Stimulated activated CD8-positive, alpha-beta memory T cell treated with anti-CD3 and anti-CD28 coated beads, Interleukin-4, amount 100 ng/mL, for 24 hours (primary cell): ENCODE measurements around the gene MROH2A.
A peak's percentile ranks its signal among the peaks of the same experiment; 100 is the strongest.

Source experiments
- DNase-seq: peaks from one replicate; pipeline ENCODE4 v3.0.0-alpha.2; 2020; ENCODE audit warnings: low read depth

The MROH2A gene

DNA sequence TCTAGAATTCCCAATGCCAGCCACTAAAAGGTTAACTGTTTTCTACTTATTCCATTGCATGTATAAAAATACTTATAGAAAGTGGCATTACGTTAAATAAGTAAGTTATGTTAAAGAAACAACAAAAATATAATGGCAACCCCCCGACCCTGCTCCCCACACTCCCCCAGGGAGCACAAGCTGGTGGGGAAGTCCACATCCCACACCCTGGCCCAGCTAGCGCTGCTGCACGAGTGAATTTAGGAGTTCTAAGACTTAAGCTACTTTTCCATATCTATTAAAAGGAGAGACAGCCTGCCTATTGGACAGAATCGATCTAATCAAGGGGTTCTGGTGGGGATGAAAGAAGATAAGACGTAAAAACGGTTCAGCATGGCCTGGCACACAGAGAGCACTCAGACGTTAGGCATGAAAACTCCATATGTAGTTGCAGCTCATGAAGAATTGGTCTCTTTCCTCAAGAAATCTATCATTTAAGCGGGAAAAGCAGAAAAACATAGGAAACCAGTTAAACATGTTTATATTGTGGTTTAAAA lies 59.6 kb downstream of the MROH2A start:
- no peak for DNase-seq

DNA sequence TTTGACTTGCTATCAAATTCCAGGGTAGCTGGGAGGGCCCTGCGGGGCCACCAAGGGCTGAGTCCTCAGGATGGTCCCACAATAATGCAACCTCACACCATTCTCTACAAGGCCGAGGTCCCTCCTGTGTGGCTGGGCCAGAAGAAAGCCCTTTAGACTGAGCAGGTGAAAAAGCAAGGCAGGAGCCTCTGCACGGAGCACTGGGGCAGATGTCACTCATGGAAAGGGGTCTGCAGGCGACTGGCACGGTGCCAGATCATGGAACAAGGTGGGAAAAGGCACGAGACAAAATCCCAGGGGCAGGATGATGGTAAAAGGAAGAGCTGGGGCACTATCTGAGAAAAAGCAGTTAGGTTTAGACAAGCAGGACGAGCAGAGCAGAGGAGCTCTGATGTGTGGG lies 60.1 kb downstream of the MROH2A start:
- DNase-seq, result no peak

DNA sequence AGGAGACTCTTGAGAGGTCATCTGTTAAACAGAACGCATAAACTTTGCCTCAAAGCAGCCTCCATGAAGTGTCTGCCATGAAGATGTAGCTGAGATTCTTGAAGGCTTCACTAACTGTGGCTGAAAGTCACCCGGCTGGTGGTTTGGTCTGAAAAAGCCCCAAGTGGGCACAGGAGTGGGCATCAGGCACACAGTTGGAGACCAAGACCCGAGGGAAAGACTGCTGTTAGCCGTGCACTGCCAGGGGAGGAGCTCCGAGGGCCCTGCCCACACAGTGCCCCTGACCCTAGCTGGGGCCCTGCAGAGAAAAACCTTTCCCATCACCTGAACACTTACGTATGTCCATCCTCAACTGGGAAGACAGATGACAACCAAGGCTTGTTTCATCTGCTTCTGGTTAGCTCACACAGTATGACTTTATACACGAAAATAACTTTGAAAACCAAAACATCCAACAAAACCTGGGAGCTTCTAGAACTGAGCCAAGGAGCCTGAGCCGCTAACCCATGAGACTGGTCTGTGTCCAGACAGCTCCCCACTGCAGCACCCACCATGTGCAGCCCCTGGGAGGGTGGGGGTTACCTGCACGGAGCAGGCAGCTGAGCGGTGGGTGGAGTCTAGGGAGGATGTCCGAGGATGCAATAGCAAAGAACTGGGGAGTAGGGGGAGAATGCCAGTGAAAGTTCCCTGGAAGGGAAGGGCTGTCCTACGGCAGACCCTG lies 60.8 kb downstream of the MROH2A start:
- no peak for DNase-seq

DNA sequence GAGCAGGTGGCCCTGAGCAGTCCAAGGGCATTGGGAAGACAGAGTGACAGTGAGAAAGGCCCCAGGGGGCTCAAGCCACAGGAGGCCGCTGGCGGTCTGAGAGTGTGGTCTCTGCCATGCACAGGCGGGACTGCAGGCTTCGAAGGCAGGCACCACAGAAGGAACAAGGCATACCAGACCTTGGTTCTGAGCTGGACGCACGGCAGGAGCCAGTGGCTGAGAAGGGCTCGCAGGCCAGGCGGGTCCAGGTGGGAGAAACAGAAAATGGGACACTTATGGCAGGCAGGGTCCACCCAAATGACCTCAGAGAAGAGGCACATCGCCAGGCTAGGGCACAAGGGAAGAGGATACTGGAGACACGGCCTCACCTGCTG lies 61.3 kb downstream of the MROH2A start:
- no peak for DNase-seq

DNA sequence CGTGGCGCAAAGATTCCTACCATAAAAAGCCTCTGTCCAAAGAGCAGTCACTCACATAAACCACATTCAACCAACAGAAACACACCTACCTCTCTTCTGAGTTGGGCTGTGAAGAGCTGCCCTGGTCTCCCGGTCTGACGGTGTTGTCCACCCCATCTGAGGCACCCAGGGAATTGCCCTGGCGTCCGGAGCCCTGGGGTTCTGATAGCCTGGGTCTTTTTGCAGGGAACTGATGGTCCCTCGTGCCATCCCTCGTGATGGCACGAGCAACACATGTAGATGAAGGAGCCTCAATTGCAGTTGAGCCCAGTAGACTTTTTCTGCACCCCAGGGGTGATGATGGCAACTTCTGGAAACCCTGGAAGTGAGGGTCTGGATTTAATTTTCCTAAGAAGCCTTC lies 62.4 kb downstream of the MROH2A start:
- no peak for DNase-seq

DNA sequence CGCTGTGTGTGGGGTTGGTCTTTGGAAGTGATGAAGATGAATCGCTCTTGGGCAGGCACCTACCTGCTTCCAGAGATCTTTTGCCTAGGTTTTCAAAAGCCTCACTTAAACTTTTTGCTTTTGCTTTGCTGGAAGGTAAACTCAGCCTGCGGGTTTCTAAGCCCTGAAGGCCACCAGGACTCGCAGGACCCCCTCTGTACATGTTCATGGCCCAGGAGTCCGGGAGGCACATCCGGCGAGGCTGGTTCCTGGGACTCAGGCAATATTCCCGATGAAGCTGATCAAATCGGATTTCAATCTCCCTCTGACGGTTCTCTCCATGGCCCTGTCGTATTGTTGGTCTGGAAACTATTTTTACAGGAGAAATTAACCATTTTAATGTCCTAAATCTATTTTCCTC lies 63.1 kb downstream of the MROH2A start:
- DNase-seq, result no peak

DNA sequence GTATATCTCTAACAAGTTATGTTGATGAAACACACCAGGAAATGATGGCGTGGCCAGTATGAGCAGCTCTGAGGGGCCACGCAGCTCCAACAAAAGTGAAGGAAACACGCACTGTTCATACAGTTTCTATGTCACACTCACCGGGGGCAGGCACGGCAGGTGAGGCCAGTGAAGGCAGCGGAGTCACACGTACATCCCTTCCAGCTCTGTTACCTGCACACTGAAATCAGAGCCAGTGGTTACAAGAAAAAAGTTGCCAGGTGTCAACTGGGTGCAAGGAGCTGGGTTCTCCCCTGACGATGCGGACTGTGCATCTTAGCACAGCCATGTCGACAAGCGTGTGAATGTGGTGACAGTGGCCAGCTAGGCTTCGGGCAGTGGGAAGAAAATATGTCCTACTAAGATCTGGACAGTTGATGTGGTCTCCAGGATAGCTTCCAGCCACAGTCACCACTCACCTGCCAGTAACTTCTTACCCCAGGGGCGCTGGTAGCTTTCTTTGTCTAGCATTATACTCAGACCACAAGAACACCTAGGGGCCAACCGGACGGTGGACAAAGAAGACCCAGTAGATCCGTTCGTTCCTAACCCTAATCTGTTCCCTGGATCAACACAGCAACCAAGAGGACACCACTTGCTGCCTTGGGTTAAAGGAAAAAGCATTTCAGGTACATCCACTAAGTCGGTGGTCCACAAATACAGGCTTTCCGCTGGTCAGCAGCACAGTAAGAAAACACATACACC lies 66.1 kb downstream of the MROH2A start:
- DNase-seq, result no peak

DNA sequence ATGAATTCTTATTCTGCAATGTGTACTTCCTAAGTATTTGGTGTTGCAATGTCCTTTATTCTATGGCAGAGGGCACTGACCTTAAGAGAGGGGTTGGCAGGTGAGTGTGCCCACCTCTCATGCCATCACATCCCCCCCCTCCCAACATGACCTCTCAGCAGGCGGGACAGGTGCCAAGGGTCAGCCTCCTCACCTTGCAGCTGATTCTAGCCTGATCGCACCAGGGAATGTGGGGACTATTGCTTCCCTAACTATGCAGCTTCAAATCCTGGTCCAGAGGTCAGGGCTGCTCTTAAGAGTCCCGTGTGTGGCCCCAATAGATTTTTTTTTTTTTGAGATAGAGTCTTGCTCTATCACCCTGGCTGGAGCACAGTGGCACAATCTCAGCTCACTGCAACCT lies 66.7 kb downstream of the MROH2A start:
- DNase-seq, result no peak

DNA sequence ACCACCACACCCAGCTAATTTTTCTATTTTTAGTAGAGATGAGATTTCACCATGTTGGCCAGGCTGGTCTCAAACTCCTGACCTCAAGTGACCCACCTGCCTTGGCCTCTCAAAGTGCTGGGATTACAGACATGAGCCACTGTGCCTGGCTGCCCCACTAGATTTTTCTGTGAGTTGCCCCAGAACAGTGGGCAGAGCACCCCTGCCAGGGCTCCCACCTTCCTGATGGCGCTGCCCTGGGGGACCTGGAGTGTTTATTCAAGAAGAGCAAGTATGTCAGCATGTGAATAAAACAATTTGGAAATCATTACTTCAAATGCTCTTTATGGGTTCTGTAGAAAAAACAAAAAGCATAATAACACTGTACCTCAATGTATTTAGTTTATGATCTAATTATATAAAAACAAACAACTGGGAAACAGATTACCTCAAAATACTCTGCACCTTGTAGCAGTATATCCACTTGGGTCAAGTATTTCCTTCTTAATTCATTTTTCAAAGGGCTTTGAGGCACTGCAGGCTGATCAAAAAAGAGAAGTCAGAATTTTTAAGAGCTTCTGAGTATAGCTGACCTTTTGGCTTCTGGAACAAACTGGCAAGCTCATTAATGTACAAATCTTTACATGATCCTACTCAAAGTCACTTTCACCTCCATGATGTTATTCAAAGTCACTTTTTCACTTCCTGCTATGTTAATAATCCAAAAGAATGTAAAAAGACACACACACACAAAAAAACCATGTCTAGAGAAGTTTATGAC lies 67.4 kb downstream of the MROH2A start:
- DNase-seq, result no peak

DNA sequence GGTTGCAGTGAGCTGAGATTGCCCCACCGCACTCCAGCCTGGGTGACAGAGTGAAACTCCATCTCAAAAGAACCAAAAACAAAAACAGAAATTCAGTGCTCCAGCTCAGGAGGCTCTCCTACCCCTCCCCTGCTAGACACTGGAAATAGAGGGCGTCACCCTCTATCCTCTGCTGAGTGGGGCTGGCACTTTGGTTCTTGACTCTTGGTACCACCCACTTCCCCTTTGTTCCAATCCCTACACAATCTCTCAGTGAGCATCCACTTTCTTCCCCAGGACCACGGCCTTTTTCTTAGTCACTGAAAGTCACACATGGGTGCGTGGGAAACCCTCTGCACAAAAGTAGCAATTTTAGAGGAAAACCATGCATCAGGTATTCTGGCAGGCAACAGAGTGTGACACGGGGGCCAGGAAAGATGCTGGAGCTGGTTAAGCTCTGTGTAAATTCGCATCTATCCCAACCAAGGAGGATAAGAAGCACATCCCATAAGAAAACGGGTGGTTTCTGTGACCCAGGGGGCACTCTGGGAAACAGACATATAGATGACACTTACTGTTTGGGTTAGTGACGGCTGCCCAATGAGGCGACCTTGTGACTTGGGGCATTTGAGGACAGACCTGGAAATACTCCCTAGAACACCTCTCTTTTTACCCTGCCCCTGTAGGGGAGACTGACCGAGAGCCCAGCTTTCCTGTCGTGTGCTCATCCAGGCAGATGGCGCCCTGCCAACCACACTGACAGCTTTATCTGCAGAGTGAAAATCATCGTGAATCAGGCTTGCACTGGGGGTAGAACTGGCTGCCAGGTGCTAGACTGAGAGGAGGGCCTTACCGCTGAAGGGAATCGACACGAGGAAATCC lies 68.5 kb downstream of the MROH2A start:
- DNase-seq, result no peak

DNA sequence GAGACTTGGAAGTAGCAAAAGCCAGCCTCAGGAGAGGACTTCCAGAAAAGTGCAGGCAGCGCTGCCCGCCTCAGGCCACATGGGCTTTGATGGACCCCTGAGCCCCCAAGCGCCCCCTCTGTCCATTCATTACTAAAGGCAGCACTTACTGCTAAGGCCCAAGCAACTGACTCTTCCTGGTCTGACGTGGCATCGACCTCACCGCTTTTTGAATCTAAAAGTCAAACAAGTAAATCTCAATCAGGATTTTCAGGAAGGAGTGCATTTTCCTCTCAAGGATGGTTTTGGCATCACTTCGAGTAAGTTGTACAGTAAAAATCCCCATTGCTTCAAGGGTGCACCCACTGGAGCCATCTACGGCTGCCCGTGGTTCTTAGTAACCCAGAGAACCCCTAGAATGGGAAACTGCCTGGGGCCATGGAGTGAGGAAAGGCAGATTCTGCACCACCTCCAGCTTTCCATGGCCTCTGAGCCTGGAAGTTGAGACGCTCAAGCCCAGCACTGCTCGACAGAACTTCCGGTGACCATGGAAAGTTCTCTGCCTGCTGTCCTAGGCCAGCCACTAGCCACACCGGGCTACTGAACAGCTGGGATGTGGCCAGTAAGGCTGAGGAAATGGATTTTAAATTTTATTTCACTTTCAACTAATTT lies 69.2 kb downstream of the MROH2A start:
- no peak for DNase-seq

DNA sequence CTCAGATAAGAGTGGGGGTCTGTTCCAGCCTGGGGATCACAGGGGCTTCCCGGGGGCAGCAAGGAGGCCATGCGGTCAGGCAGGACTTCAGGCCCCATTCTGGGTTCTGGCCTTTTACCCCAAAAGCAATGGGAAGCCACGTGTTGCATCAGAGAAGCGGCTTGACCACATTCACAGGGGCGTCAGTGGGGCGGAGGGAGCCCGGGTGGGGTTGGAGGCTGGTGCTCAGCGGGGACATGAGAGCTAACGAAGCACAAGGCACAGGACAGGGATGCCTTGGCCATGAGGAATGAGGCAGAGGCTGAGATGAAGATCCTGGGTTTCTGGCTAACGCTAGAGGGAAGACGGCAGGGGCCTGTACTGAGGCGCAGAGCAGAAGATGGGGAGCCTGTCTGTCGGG lies 70.1 kb downstream of the MROH2A start:
- no peak for DNase-seq

DNA sequence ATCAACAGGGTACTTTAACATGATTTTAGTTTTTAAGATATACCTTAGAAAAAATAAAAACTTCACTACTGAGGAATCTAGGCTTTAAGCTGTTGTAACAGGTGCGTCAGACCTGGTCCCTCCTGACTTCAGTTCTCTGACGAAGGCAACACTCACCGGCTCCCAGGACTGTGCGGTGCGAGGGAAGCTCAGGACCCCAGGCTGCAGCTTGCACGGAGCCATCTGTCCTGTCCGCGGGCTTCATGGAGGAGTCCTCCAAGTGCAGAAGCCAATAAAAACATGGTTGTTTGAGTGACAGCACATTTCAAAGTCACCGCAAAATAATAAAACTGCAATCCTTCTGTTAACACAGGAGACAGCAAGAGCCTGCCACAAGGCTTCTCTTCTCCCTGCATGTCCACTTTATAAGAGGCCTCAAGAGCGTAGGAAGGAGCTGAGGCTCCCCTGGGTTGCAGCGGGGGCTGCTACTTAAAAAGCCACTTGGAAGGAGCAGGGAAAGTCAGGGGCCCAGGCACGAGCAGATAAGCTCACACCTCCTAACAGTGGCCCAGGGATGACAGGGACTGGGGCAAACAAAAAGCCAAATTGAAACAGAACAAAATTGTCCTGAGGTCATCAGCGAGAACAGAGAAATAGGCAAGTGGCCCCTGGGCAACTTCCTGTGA lies 71.6 kb downstream of the MROH2A start:
- DNase-seq, result no peak

DNA sequence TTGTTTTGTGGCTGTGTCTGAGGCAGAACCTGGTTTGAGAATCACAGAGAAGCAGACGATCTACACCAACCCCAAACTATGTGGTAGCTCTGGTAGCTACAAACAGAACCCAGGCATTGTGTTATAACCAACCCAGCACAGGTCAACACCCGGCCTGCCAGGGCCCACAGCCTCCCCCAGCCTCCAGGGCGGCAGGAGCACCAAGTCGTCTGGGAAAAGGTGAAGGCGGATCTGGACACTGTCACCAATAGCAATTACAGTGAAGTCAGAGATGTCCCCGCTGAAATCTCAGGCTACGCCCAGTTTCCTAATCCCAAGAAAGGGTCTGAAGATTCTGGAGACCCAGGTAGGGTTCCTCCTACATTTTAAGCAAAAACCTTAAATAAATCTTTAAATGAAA lies 72.6 kb downstream of the MROH2A start:
- no peak for DNase-seq

DNA sequence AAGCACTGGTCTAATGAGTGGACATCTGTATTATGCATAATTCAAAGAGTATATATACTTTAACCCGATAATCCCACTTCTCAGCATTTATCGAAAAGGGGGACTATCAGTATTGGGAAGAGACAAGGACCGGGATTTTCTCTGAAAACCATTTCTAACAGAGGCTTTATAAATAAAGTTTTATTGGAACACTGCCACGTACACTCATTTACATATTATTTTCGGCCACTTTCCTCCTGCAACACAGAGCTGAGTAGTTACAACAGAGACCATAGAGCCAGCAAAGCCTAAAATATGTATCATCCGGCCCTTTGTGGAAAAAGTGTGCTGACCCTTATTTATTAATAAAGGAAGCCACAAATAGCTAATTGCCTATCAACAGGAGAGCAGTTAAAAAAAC lies 73.0 kb downstream of the MROH2A start:
- DNase-seq, result no peak

DNA sequence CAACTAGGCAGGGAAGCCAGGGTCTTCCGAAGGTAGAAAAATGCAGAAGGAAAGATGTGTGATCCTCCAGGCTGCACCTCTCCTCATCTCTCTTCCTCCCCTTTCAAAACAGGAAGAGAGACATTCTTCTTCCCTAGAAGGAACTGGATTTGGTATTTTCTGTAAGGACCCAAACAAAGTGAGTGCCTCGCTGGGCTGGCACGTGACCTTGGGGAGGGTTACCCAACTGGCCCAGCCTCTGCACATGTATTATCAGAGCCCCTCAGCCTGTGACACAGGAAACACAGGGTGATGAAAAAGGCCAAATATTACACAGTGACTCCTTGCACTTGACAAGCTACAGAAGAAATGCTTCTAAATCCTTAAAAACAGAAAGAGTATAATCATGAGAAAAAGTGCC lies 73.9 kb downstream of the MROH2A start:
- DNase-seq, result no peak

DNA sequence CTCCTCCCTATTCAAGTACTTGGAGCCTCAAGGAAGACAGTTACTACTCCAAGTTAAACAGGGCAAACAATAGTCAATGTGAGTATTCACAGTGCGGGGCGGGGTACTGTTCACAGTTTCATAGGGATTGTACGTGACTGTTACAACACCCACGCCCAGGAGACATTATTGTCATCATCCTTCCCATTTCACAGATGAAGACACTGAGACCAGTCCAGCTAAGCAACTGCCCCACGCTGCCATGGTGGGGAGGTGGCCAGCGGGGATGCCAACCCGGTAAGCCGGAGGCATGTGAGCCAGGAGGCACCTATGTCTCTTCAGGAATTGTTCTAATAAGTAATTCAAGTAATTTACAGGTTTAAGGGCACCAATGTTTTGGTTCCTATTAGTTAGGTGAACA lies 75.2 kb downstream of the MROH2A start:
- DNase-seq, result no peak

DNA sequence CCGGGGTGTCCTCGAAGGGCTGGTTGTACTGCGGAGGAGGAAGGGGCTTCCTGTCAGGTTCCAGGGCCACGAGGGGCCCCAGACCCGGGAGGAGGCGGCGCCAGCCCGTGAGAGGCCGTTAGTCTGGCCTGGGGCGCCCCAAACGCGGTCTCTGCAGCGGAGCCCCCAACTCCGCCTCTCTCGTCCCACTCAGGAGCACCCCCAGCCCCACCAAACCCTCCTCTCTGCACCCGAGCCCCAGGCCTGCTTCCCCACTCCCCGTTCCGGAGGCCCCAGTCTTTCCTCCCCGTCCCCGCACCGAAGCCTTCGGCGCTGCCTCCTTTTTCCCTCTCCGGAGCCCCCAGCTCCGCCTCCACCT lies 75.7 kb downstream of the MROH2A start:
- no peak for DNase-seq

DNA sequence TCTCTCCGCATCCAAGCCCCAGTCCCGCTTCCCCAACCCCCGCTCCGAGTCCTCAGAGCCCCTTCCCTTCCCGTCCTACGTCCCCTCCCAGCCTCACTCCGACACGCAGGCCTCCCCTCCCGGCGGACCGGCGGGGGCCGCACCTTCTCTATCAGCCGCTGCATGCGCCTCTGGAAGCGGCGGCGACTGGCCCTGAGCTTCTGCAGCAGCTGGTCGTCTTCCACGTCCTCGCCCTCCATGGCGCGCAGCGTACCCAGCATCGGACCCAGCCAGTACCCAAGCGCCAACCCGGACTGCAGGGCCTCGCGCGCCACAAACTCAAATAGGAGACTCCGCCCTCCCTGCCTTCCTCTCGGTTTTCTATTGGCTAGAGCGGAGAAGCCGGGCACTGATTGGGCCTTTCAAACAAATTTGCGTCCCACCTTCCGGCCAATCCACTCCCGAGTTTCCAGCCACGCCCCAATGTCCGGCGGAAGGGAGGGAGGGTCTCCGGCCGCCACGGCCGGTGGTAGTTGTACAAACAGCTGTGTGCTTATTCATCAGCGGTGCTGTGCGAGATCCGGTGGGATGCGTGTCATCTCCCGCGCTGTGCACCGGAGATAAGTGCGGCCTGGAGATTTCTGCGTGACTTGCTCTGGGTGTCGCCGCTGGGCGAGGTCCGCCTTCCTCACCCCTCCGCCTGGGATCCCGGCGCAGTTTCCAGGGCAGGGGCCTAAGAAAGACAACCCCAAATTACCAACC lies 76.3 kb downstream of the MROH2A start, which contains the start of gene HJURP:
Gene HJURP, minus strand, starts transcription at position 295 of the 741 bp plus-strand sequence. Its CDS starts 35 bp downstream, at position 260.
- DNase-seq, result peak; percentile 84

DNA sequence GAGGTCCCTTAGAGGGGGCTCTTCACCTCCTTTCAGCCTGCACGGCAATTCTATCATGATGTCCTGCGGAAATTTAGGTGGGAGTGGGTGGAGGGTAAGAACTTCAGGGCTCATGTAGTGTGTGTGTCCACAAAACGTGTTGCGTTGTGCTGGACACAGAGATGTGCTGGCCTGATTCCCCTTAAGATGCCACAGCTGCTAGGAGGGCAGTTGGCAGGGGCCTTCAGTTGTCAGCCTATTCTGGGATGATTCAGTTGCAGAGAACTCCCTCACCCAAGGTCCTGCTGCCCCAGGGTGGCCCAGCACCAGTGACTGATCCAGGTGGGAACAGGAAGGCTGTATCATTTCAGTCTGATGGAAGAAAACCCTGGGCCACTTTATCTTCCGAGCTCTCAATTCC lies 77.2 kb downstream of the MROH2A start:
- DNase-seq, result no peak
